CD4-positive, alpha-beta T cell treated with Interleukin-17A for 1 hour (primary cell): ENCODE measurements around the gene SEL1L2.

Source experiments
- DNase-seq: peaks from one replicate; pipeline ENCODE4 v3.0.0-alpha.2; 2020

Gene SEL1L2

GRCh38 chr20:13929836-13930235 is 60.6 kb downstream of the SEL1L2 start:
- DNase-seq, result no peak

DNA sequence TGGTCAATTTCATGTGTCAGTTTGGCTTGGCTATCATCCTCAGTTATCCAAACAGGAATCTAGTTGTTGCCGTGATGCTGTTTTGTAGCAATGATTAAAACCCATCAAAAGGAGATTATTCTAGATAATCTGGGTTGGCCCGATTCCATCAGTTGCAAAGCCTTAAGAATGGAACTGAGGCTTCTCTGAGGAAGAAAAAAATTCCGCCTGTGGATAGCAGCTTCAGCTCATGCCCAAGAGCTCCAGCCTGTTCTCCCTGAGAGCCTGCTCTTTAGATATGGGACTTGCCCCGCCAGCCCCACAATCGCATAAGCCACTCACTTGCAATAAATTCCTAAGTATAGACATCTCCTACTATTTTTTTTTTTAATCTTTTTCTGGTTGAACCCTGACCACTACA is 61.5 kb downstream of the SEL1L2 start:
- no peak for DNase-seq

DNA sequence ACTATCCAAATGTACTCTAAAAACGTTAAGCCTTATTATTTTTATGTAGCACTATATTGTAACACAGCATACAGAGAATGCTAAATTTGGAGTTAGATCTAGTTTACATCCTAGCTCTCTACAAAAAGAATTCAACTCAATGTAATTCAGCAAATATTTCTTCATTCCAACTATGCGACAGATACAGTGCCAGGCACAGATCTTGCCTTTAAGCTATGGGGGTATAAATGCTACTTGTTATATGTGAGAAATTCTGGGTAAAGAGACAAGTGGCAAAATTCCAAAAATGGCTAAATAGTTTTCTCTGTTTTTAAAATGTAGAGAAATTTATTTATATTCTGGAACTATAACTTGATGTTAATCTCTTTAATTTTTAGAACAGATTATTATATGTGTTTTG is 63.2 kb downstream of the SEL1L2 start:
- no peak for DNase-seq

DNA sequence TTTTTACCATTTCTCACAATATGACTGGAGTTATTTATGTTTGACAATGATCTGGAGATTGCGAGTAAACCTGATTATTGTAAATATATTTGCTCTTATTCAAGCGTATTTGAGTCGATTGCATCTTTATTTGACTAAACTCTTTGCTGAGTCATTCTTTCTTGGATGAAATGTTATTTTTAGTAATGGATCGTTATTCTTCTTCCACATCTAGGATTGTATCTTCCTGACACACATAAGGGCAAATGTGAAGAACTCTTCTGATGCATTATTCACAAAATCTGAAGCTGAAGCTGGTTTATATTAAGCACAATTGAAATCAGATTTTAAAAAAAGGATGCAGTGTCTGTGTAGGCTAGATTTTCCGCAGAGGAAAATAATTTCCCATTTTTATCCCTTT is 68.2 kb downstream of the SEL1L2 start:
- DNase-seq, result no peak

GRCh38 chr20:13915284-13915683 is 75.1 kb downstream of the SEL1L2 start:
- DNase-seq, result no peak

- no peak for DNase-seq
These were observed 76.8 kb downstream of the SEL1L2 start for GRCh38 chr20:13913572-13913971.

DNA sequence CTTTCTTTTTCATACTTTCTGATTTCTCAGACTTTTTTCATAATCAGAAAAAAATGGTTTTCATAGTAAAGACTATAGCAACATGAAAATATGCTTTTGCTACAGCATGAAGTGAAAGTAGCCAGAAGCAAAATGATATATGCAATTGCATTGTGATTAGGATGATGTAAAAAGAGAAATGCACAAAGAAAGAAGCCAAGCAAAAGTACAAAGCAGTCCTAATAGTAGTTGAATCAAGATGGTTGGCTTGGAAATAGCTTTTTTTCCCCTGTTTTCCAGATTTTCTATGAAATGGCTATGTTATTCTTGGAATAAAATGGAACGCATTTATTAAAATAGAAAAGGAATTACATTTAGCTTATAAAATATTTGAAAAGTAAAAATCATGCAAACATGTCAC is 77.3 kb downstream of the SEL1L2 start:
- DNase-seq, result no peak

DNA sequence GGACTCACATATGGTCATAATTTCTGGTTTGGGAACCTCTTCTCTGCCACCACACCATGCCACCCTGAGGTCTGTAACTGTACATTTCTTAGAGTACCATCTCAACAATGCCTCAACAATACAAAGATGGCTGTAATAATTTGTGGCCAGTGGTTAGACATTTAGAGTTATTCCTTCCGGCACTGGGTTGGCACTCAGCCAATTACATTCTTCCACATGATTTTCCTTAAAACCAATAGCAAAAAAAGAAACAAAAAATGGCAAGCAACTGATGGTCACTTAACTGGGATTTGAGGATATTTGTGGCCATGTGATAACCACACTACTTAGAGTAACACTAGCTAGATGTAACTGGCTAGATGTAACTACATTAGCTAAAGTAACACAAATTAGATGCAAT is 79.9 kb downstream of the SEL1L2 start:
- DNase-seq, result no peak

DNA sequence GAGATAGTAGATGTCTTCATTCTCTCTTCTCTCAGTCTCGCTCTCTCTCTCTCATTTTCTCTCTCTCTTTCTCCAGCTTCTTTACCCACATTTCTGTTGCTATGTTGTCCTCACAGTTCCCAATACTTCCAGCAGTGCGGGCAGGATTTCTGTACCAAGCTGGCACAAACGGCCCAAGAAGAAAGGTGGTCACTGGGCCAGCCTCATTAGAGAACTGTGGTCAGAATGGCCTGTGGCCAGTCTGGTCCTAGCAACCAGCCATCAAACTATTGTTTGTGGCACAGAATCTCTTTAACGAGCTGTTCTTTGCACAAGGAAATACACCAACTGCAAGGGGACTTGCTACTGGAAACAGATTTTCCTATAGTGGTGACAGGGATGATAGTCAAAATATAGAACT is 81.3 kb downstream of the SEL1L2 start:
- no peak for DNase-seq

- no peak for DNase-seq
These were observed 85.6 kb downstream of the SEL1L2 start for GRCh38 chr20:13904766-13905165.

GRCh38 chr20:13900496-13900895 is 89.9 kb downstream of the SEL1L2 start:
- no peak for DNase-seq

GRCh38 chr20:13898012-13898612 is 92.3 kb downstream of the SEL1L2 start:
- DNase-seq, result no peak

DNA sequence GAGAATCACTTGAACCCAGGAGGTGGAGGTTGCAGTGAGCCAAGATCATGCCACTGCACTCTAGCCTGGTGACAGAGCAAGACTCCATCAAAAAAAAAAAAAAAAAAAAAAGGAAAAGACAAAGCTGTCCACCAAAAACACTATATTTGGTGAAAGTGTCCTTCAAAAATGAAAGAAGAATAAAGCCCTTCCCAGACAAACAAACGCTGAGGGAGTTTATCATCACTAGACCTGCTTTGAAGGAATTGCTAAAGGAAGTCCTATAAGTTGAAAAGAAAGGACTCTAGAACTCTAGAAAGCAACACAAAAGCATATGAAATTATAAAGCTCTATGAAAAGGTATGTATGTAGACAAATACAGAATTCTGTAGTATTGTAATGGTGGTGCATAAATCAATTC is 98.8 kb downstream of the SEL1L2 start:
- DNase-seq, result no peak

- DNase-seq, result no peak
These were observed 105.6 kb downstream of the SEL1L2 start for GRCh38 chr20:13884803-13885202.

DNA sequence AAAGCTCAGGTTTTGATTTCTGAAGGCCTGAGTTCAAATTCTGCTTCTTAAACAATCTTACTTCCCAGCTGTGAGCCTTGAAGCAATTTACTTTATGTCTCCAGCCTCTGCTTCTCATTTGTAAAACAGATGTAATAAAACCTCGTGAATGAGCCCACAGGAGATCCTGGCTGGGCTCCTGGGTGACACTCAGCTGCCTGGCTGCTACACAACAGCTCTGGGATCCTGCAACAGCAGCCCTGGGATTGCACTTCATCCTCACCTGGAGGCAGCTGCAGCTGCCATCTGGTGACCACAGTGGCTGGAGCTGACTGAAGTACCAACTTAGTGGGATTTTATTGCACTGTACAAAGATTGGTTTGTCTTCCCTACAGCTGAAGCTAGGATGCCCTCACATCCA is 107.0 kb downstream of the SEL1L2 start:
- DNase-seq, result no peak

DNA sequence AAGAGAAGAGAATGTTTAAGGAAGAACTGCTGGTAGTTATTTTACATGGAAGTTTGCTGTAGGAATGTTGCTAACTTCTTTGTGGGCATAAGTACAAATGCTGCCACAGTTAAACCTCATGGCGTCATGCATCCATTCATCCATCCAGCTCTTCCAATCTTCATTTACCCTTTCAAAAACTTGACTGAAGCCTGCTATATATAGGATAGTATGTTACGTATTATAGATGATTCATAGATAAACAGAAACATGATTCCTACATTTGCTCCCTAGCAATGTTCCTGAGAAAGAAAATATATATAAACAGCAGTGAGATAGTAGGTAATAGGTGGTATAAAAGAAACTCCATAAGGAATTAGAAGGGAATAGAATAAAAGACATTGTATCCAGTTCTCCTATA is 111.8 kb downstream of the SEL1L2 start:
- DNase-seq, result no peak

GRCh38 chr20:13877793-13878192 is 112.6 kb downstream of the SEL1L2 start:
- no peak for DNase-seq

DNA sequence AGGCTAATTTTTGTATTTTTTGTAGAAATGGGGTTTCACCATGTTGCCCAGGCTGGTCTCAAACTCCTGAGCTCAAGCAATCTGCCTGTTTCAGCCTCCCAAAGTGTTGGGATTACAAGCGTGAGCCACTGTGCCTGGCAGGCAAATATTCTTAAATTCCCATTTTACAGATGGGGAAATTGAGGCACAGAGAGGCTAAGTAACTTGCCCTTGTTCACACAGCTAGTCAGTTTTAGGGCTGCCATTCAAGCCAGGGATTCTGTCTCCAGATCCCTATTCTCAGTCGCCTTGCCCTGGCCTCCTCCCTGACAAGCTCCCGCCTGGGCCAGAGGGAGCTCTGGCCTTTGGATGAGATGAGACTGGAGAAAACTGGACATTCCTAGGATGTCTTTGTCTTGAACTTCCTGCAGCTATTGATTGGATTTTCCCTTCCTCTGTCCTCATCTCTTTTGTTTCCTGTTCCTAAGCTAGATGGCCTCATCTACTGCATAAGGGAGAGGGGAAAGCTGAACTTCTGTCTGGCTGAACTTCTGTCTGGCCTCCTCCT is 115.1 kb downstream of the SEL1L2 start:
- DNase-seq, result no peak

- DNase-seq, result no peak
These were observed 115.8 kb downstream of the SEL1L2 start for GRCh38 chr20:13874394-13875157.

DNA sequence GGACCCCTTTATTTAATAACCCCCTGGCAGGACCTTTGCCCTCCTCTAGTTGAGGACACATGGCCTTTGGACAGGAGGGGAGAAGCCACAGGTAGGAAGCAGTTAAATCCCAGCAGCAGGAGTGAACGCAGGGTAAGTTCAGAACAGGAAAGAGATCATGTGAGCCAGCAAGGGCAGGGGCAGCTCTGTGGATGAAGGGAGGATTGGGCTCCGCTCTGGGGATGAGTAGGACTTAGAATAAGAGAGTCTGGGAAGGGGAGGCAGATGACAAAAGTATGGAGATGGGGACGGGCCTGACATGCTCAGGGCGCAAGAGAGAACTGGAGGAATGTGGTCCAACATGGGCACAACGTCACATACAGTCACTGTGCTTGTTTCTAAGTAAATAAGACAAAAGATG is 116.6 kb downstream of the SEL1L2 start:
- no peak for DNase-seq

GRCh38 chr20:13870170-13870748 is 120.2 kb downstream of the SEL1L2 start:
- DNase-seq, result no peak

- no peak for DNase-seq
These were observed 122.1 kb downstream of the SEL1L2 start for GRCh38 chr20:13868331-13868730.

- no peak for DNase-seq
These were observed 124.5 kb downstream of the SEL1L2 start for GRCh38 chr20:13865791-13866351.

- no peak for DNase-seq
These were observed 125.3 kb downstream of the SEL1L2 start for GRCh38 chr20:13865156-13865555.
